Caco-2 (cell line): ENCODE measurements around the gene AIFM3. TPM values are rescaled to one million over a fixed set of nuclear protein-coding genes. Genes with fewer than 3 reads are reported as not detected.

Source experiments
- BruUV-seq: library from RNA; stranded (reverse); fragments of 400-500 nt; replicated peaks from 2 replicates; lab custom pipeline; 2021; lab: Mats Ljungman, UMichigan
- CTCF ChIA-PET: fragments of 300-600 bp; sonication (Branson Sonifier 250); formaldehyde crosslinking; loops from one replicate; lab custom pipeline; 2022; ENCODE audit warnings: antibody characterized with exemption; lab: Charles Lee
- POLR2A ChIA-PET: fragments of 300-600 bp; sonication (Branson Sonifier 250); formaldehyde crosslinking; loops from one replicate; lab custom pipeline; 2022; ENCODE audit warnings: antibody characterized with exemption; lab: Charles Lee
- DNase-seq, 2 experiments: peaks; one replicate each; pipeline versions ENCODE4 v3.0.0 to v3.0.0-alpha.2; 2020 to 2022
- H3K27me3 ChIP-seq: replicated peaks from 2 replicates; pipeline ENCODE4 v1.6.0; 2011; ENCODE audit warnings: low read length; ENCODE audit not compliant: control insufficient read depth, insufficient read depth
- H3K36me3 ChIP-seq: 2 replicates; pipeline ENCODE4 v1.5.1; 2011; ENCODE audit warnings: low read length; ENCODE audit not compliant: control insufficient read depth, insufficient read depth
- H3K4me1 ChIP-seq: fragments of 250-450 bp; sonication (Bioruptor Pico); 2 replicates; pipeline ENCODE4 v1.5.1; 2020; ENCODE audit warnings: mild to moderate bottlenecking
- H3K4me3 ChIP-seq: 2 replicates; pipeline ENCODE4 v1.5.1; 2011; ENCODE audit warnings: low read depth, mild to moderate bottlenecking, control low read depth, low read length
- H3K9me3 ChIP-seq: fragments of 250-450 bp; sonication (Bioruptor Pico); 2 replicates; pipeline ENCODE4 v1.5.1; 2020; ENCODE audit warnings: mild to moderate bottlenecking, moderate library complexity
- H3K27ac Mint-ChIP-seq: one replicate; pipeline ENCODE4 v1.8.0; 2022; ENCODE audit warnings: mixed read lengths; ENCODE audit not compliant: unreplicated experiment
- H3K27me3 Mint-ChIP-seq: one replicate; pipeline ENCODE4 v1.8.0; 2022; ENCODE audit warnings: mixed read lengths; ENCODE audit not compliant: insufficient read depth, unreplicated experiment
- H3K36me3 Mint-ChIP-seq: one replicate; pipeline ENCODE4 v1.8.0; 2022; ENCODE audit warnings: mild to moderate bottlenecking, mixed read lengths; ENCODE audit not compliant: insufficient read depth, unreplicated experiment
- H3K4me1 Mint-ChIP-seq: one replicate; pipeline ENCODE4 v1.8.0; 2022; ENCODE audit warnings: low read depth, mixed read lengths; ENCODE audit not compliant: unreplicated experiment
- H3K4me3 Mint-ChIP-seq: one replicate; pipeline ENCODE4 v1.8.0; 2022; ENCODE audit warnings: mild to moderate bottlenecking, moderate library complexity, mixed read lengths; ENCODE audit not compliant: unreplicated experiment
- H3K9me3 Mint-ChIP-seq: one replicate; pipeline ENCODE4 v1.8.0; 2022; ENCODE audit warnings: mixed read lengths; ENCODE audit not compliant: unreplicated experiment
- intact Hi-C: fragments of 100-400 bp; cut with micrococcal nuclease; formaldehyde crosslinking; loops from one replicate; pipeline ENCODE4 v1.10.0; 2022; ENCODE audit not compliant: unreplicated experiment
- total RNA-seq: library from RNA; stranded (reverse); gene quantifications from 2 replicates; pipeline ENCODE4 v1.2.3, GENCODE V29; 2022
- TF ChIP-seq, protein P1 (sequence below), 2 experiments: fragments of 200-600 bp in 1 of 2; IDR thresholded peaks; 1 replicate in 1 of 2; 2 replicates in 1 of 2; pipeline versions ENCODE4 v1.5.1 to v1.8.0; 2011 to 2022; ENCODE audit warnings: antibody characterized with exemption in 1 of 2, control low read depth in 1 of 2, inconsistent platforms in 1 of 2, low read depth in 1 of 2, low read length in 1 of 2, mild to moderate bottlenecking in 1 of 2, moderate library complexity in 1 of 2; ENCODE audit not compliant: insufficient read depth in 1 of 2, severe bottlenecking in 1 of 2, unreplicated experiment in 1 of 2

The AIFM3 gene
- total RNA-seq, 1 experiment from 2014 or later = 0.73 TPM

DNA sequence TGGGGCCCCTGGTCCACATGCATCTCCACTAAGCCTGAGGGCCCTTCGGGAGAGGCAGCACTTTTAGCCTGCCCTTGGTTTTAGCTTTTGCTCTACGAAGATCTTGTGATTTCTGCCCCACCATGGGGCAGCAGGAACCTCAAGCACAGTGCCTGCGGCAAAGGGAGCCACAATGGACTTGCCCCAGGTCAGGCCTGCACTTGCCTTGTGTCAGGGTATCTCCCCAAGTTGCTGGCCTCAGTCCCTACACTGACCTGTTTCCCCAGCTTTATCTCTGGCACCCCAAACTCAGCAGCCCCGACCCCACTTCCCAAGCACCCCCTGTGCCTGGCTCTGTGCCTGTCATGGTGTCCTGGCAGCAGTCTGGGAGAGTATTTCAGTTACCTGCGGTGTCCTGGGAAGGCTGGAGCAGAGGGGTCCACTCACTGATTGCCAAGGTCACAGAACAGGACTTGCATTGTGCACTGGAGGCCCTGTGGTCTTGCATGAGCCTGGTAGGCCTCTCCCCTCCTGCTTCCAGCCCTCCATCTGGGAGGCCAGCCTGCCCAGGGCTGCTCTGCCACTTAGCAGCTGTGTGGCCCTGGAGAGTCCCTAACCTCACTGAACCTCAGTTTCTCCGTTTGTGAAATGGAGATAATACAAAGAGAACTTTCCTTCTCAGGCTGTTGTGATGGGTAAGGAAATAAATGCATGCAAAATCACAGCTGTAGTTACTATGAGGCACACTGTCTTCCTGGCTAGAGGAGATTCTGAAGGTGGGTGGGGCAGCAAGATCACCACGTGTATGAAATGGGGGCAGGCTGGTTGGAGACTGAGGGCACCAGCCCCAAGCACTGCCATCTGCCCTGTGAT is 3.6 kb upstream of the AIFM3 start:
- Histone ChIP-seq H3K4me1 (no peaks in the 10 kb centered on the region), H3K4me3 (no peak overlapping the region), H3K9me3 (no peaks in the 10 kb centered on the region), H3K27me3 (no peaks in the 10 kb centered on the region), H3K36me3 (no peaks in the 10 kb centered on the region)
- TF ChIP-seq, protein P1, sequence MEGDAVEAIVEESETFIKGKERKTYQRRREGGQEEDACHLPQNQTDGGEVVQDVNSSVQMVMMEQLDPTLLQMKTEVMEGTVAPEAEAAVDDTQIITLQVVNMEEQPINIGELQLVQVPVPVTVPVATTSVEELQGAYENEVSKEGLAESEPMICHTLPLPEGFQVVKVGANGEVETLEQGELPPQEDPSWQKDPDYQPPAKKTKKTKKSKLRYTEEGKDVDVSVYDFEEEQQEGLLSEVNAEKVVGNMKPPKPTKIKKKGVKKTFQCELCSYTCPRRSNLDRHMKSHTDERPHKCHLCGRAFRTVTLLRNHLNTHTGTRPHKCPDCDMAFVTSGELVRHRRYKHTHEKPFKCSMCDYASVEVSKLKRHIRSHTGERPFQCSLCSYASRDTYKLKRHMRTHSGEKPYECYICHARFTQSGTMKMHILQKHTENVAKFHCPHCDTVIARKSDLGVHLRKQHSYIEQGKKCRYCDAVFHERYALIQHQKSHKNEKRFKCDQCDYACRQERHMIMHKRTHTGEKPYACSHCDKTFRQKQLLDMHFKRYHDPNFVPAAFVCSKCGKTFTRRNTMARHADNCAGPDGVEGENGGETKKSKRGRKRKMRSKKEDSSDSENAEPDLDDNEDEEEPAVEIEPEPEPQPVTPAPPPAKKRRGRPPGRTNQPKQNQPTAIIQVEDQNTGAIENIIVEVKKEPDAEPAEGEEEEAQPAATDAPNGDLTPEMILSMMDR (IDR thresholded peaks at IDR 0.05; ENCODE audit: insufficient read depth in 1 of 2, low read depth in 1 of 2, low read length in 1 of 2, severe bottlenecking in 1 of 2, unreplicated experiment in 1 of 2) = no peak
- intact Hi-C loops = no loop called here
- ChIA-PET POLR2A (interaction anchor here (0.8 kb wide), 1 partner anchor 19 kb away, joined by 3 read pairs; the partner anchor contains the start of gene LZTR1), CTCF (no interaction called here)
- H3K36me3 Mint-ChIP-seq = no peaks in the 10 kb centered on the region
- H3K27ac Mint-ChIP-seq = no peak overlapping the region
- H3K4me1 Mint-ChIP-seq = no peaks in the 10 kb centered on the region
- no peaks in the 10 kb centered on the region for H3K27me3 Mint-ChIP-seq
- no TSS peak for BruUV-seq
- H3K4me3 Mint-ChIP-seq = no peak overlapping the region
- DNase-seq = no peak
- no peaks in the 10 kb centered on the region for H3K9me3 Mint-ChIP-seq

DNA sequence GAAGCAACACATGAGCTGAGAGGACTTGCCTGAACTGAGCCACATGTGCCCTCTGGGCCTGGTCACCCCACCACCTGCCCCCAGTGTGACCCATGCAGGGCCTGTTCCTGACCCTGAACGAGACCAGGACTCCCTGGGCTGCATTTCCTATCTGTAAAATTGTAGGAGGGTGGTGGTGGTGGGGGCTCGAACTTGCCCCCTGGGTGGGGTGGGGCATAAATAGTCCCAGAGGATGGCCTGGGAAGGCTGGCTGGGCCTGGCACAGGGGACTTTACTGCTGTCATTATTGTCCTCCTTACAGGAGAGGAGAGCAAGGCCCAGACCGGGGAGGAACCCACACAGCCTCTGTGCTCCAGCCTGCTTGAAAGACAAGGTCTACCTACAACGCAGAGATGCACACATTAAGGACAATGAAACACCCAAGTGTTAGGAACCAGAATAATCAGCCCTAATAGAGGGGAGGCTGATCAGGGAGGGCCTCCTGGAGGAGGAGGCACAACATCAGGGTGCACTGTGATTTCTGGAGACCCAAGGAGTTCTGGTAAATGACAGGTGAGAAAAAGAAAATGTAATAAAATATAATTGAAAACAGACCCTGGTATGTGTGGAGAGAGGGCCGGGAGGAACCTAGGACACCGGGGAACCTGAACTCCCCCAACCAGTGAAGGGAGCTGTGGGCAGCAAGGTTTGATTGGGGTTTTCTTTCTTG is 2.8 kb upstream of the AIFM3 start:
- Mint-ChIP-seq H3K9me3 (no peaks in the 10 kb centered on the region), H3K4me1 (no peaks in the 10 kb centered on the region), H3K27me3 (no peaks in the 10 kb centered on the region), H3K4me3 (peak overlapping the region; percentile 55), H3K36me3 (no peaks in the 10 kb centered on the region), H3K27ac (no peak overlapping the region)
- CTCF ChIA-PET = no interaction called here
- H3K4me1 ChIP-seq = no peaks in the 10 kb centered on the region
- TF ChIP-seq, protein P1 (IDR thresholded peaks at IDR 0.05; ENCODE audit: insufficient read depth in 1 of 2, low read depth in 1 of 2, low read length in 1 of 2, severe bottlenecking in 1 of 2, unreplicated experiment in 1 of 2) = no peak
- no peak for DNase-seq
- H3K36me3 ChIP-seq = no peaks in the 10 kb centered on the region
- POLR2A ChIA-PET = no interaction called here
- intact Hi-C loops = no loop called here
- H3K9me3 ChIP-seq = no peaks in the 10 kb centered on the region
- H3K4me3 ChIP-seq = 0 out of 2 replicates have a peak overlapping the region, but pooled peaks have one; percentile 12
- no peaks in the 10 kb centered on the region for H3K27me3 ChIP-seq
- BruUV-seq = no TSS peak

DNA sequence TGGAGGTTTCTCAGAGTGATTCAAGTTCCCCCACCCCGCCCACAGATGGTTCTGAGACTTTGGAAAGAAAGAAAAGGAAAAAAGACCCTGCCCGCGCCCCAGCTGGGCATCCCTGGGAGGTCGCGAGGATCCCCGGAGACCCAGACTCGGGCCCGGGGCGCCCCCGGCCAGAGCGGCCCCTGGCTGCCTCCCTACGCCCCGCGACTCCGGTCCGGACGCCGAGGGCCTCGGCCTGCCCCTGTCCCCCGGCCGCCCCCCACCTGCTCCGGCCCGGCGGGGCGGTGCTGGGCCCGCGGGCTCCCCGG is 2.3 kb upstream of the AIFM3 start:
- Histone ChIP-seq H3K9me3 (no peaks in the 10 kb centered on the region), H3K4me3 (peak overlapping the region; percentile 12; the same call in 1 of the 2 replicates), H3K4me1 (no peaks in the 10 kb centered on the region), H3K27me3 (no peaks in the 10 kb centered on the region), H3K36me3 (no peaks in the 10 kb centered on the region)
- H3K4me3 Mint-ChIP-seq = peak overlapping the region; percentile 55
- BruUV-seq = no TSS peak
- no peak for DNase-seq
- H3K4me1 Mint-ChIP-seq = no peaks in the 10 kb centered on the region
- H3K9me3 Mint-ChIP-seq = no peaks in the 10 kb centered on the region
- no peaks in the 10 kb centered on the region for H3K36me3 Mint-ChIP-seq
- no peak overlapping the region for H3K27ac Mint-ChIP-seq
- TF ChIP-seq, protein P1 (IDR thresholded peaks at IDR 0.05; ENCODE audit: insufficient read depth in 1 of 2, low read depth in 1 of 2, low read length in 1 of 2, severe bottlenecking in 1 of 2, unreplicated experiment in 1 of 2) = no peak
- CTCF ChIA-PET = no interaction called here
- POLR2A ChIA-PET = no interaction called here
- intact Hi-C loops = no loop called here
- H3K27me3 Mint-ChIP-seq = no peaks in the 10 kb centered on the region
